Right lobe of liver (tissue), 4 donors: ENCODE measurements around the gene ARL15.

Source experiments
- POLR2A ChIP-seq: fragments of 450-650 bp; IDR thresholded peaks from one replicate; pipeline ENCODE4 v1.6.1; 2017; ENCODE audit warnings: antibody characterized with exemption, mild to moderate bottlenecking
- TF ChIP-seq, protein P1 (sequence below), 4 donors: fragments of 200-600 bp in 3 of 4; fragments of 450-650 bp in 1 of 4; IDR thresholded peaks; one replicate each; pipeline versions ENCODE4 v1.5.1 to v1.8.0; 2016 to 2022; ENCODE audit warnings: antibody characterized with exemption in 4 of 4, mild to moderate bottlenecking in 2 of 4
- donor health status: DM: no; HTN: no; CAD: no.
- donor health status: DM: no; HTN: no; CAD: no.
- donor health status: DM: no; HTN: yes; CAD: no.

DNA sequence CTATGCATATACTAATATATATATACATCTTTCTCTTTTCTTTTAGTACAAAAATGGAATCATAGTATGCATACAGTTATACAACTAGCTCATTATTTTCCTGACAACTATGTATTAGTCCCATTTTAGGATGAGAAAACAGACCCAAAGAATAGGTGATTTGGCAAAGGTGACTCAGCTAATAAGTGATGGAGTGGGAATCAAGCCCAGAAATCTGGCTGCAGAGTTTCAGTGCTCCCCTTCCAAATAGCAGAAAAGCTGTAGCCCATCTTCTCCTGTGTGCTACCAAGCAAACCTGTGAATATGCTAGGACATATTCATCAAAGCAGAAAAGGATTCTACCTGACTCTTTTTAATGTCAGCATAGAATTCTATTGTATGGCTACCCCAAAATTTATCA lies 114.7 kb downstream of the ARL15 start:
- TF ChIP-seq, protein P1, sequence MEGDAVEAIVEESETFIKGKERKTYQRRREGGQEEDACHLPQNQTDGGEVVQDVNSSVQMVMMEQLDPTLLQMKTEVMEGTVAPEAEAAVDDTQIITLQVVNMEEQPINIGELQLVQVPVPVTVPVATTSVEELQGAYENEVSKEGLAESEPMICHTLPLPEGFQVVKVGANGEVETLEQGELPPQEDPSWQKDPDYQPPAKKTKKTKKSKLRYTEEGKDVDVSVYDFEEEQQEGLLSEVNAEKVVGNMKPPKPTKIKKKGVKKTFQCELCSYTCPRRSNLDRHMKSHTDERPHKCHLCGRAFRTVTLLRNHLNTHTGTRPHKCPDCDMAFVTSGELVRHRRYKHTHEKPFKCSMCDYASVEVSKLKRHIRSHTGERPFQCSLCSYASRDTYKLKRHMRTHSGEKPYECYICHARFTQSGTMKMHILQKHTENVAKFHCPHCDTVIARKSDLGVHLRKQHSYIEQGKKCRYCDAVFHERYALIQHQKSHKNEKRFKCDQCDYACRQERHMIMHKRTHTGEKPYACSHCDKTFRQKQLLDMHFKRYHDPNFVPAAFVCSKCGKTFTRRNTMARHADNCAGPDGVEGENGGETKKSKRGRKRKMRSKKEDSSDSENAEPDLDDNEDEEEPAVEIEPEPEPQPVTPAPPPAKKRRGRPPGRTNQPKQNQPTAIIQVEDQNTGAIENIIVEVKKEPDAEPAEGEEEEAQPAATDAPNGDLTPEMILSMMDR (IDR thresholded peaks at IDR 0.05) = no peak
- no peak for TF ChIP-seq POLR2A
